Hepatocyte (in vitro differentiated cells): Measurements from ENCODE around the gene WDR59. TPM values are rescaled to one million over a fixed set of nuclear protein-coding genes. Genes with fewer than 3 reads are reported as not detected.
"Not testable (repeated sequence)": the region's sequence is repeated elsewhere in the genome, so short reads cannot be mapped to it uniquely, and the experiment has no call there.

Experiments
- DNase-seq: peaks from one replicate; pipeline ENCODE4 v3.0.0-alpha.2; 2016; ENCODE audit warnings: low spot score
- H2AFZ ChIP-seq: fragments of 200-600 bp; sonication (generic); 2 replicates; pipeline ENCODE4 v1.6.0; 2016; ENCODE audit warnings: antibody characterized with exemption, mild to moderate bottlenecking
- H3K27ac ChIP-seq: fragments of 200-600 bp; sonication (generic); 2 replicates; pipeline ENCODE4 v1.5.1; 2016; ENCODE audit warnings: mild to moderate bottlenecking
- H3K27me3 ChIP-seq: fragments of 200-600 bp; sonication (generic); 2 replicates; pipeline ENCODE4 v1.6.1; 2016
- H3K36me3 ChIP-seq: fragments of 200-600 bp; sonication (generic); replicated peaks from 2 replicates; pipeline ENCODE4 v1.5.1; 2016; ENCODE audit warnings: low read depth; ENCODE audit not compliant: insufficient read depth
- H3K4me1 ChIP-seq: fragments of 200-600 bp; sonication (generic); 2 replicates; pipeline ENCODE4 v1.5.1; 2016; ENCODE audit warnings: mild to moderate bottlenecking, moderate library complexity; ENCODE audit not compliant: insufficient read depth
- H3K4me2 ChIP-seq: fragments of 200-600 bp; sonication (generic); 2 replicates; pipeline ENCODE4 v1.6.0; 2016
- H3K4me3 ChIP-seq: fragments of 200-600 bp; sonication (generic); 2 replicates; pipeline ENCODE4 v1.5.1; 2016; ENCODE audit warnings: mild to moderate bottlenecking
- H3K79me2 ChIP-seq: fragments of 200-600 bp; sonication (generic); 2 replicates; pipeline ENCODE4 v1.6.0; 2017; ENCODE audit warnings: mild to moderate bottlenecking
- H3K9me2 ChIP-seq: fragments of 200-600 bp; sonication (generic); replicated peaks from 2 replicates; pipeline ENCODE4 v1.6.0; 2017; ENCODE audit warnings: mild to moderate bottlenecking; ENCODE audit not compliant: insufficient read depth
- H3K9me3 ChIP-seq: fragments of 200-600 bp; sonication (generic); 2 replicates; pipeline ENCODE4 v1.5.1; 2016; ENCODE audit warnings: low read depth, mild to moderate bottlenecking
- H4K20me1 ChIP-seq: fragments of 200-600 bp; sonication (generic); 2 replicates; pipeline ENCODE4 v1.6.0; 2016; ENCODE audit warnings: mild to moderate bottlenecking; ENCODE audit not compliant: insufficient read depth, poor library complexity, severe bottlenecking
- CTCF ChIP-seq: fragments of 200-600 bp; sonication (generic); IDR thresholded peaks from 2 replicates; pipeline ENCODE4 v1.5.1; 2016; ENCODE audit warnings: antibody characterized with exemption, mild to moderate bottlenecking; ENCODE audit not compliant: poor library complexity
- EZH2 ChIP-seq: fragments of 200-600 bp; sonication (generic); IDR thresholded peaks from 2 replicates; pipeline ENCODE4 v1.6.1; 2016; ENCODE audit warnings: antibody characterized with exemption, mild to moderate bottlenecking, borderline replicate concordance
- EZH2phosphoT487 ChIP-seq: fragments of 200-600 bp; sonication (generic); IDR thresholded peaks from one replicate; pipeline ENCODE4 v1.6.1; 2018; ENCODE audit warnings: antibody characterized with exemption, mild to moderate bottlenecking, low read depth, moderate library complexity; ENCODE audit not compliant: unreplicated experiment, severe bottlenecking
- WGBS: methylation state at CpG from one replicate; pipeline ENCODE4 v1.1.6; 2016; ENCODE audit warnings: low lambda C conversion rate; ENCODE audit errors: missing lambda C conversion rate; 5-methylcytosine and 5-hydroxymethylcytosine counted together
- polyA plus RNA-seq: library from polyadenylated mRNA; unstranded; fragments of >200 nt; fragmentation: Nextera tagmentation; extraction: Ambion mirVana; gene quantifications from 2 replicates; pipeline ENCODE4 v1.2.1, GENCODE V29; 2016
- total RNA-seq: library from RNA; depleted of rRNA; stranded (reverse); fragments of >200 nt; gene quantifications from 2 replicates; pipeline ENCODE4 v1.2.3, GENCODE V29; 2014

WDR59 gene
- total and polyA plus RNA-seq, 2 experiments from 2014 or later = 32.8 to 35.7 TPM

- no peaks in the 10 kb centered on the region for H3K36me3 ChIP-seq
- no peak for DNase-seq
- peak overlapping the region; percentile 54 for H3K27ac ChIP-seq
- H3K9me2 ChIP-seq = no peaks in the 10 kb centered on the region
- no peaks in the 10 kb centered on the region for H3K4me1 ChIP-seq
- no peaks in the 10 kb centered on the region for H3K27me3 ChIP-seq
- no peaks in the 10 kb centered on the region for H4K20me1 ChIP-seq
- no peak overlapping the region for H3K4me2 ChIP-seq
- H3K79me2 ChIP-seq = no peaks in the 10 kb centered on the region
- H3K9me3 ChIP-seq = no peaks in the 10 kb centered on the region
- TF ChIP-seq EZH2 (no peak), EZH2phosphoT487 (no peak), CTCF (no peak)
- H2AFZ ChIP-seq = no peak overlapping the region
- no peak overlapping the region for H3K4me3 ChIP-seq
- 83% methylated on average over 19 of the region's 20 CpGs for WGBS
Measured at GRCh38 chr16:74844041-74844980, 140.6 kb downstream of the WDR59 start.

GRCh38 chr16:74843381-74844035 is 141.4 kb downstream of the WDR59 start:
- H3K9me2 ChIP-seq, H3K4me1 ChIP-seq, H3K27me3 ChIP-seq, H4K20me1 ChIP-seq, H3K79me2 ChIP-seq, H2AFZ ChIP-seq, H3K36me3 ChIP-seq, H3K4me2 ChIP-seq, H3K9me3 ChIP-seq, H3K4me3 ChIP-seq: not testable (repeated sequence)
- peak; percentile 64 for DNase-seq
- WGBS = 68% methylated on average over 14 of the region's 14 CpGs
- peak overlapping the region; percentile 54 for H3K27ac ChIP-seq

GRCh38 chr16:74842413-74842812 is 142.5 kb downstream of the WDR59 start:
- Histone ChIP-seq H3K27me3 (no peaks in the 10 kb centered on the region), H3K36me3 (no peaks in the 10 kb centered on the region), H3K9me3 (no peaks in the 10 kb centered on the region), H3K9me2 (no peaks in the 10 kb centered on the region), H4K20me1 (no peaks in the 10 kb centered on the region), H2AFZ (no peak overlapping the region), H3K79me2 (no peaks in the 10 kb centered on the region), H3K27ac (no peak overlapping the region), H3K4me3 (no peak overlapping the region), H3K4me1 (no peaks in the 10 kb centered on the region), H3K4me2 (no peak overlapping the region)
- TF ChIP-seq EZH2phosphoT487 (no peak), CTCF (no peak), EZH2 (no peak)
- DNase-seq = no peak
- 78% methylated on average over 6 of the region's 6 CpGs for WGBS

GRCh38 chr16:74841904-74842303 is 143.0 kb downstream of the WDR59 start:
- no peaks in the 10 kb centered on the region for H3K9me3 ChIP-seq
- H3K4me1 ChIP-seq = no peaks in the 10 kb centered on the region
- DNase-seq = no peak
- H3K9me2 ChIP-seq = no peaks in the 10 kb centered on the region
- no peaks in the 10 kb centered on the region for H3K36me3 ChIP-seq
- no peak overlapping the region for H3K27ac ChIP-seq
- no peaks in the 10 kb centered on the region for H3K79me2 ChIP-seq
- no peak overlapping the region for H3K4me2 ChIP-seq
- no peaks in the 10 kb centered on the region for H3K27me3 ChIP-seq
- no peak for TF ChIP-seq CTCF
- TF ChIP-seq EZH2phosphoT487 = no peak
- no peak for TF ChIP-seq EZH2
- no peak overlapping the region for H2AFZ ChIP-seq
- no peaks in the 10 kb centered on the region for H4K20me1 ChIP-seq
- 80% methylated on average over 3 of the region's 3 CpGs for WGBS
- no peak overlapping the region for H3K4me3 ChIP-seq
